Anterior cingulate cortex (tissue), 58 donors: ENCODE results near the gene PIK3AP1.
"Not testable (repeated sequence)": the region's sequence is repeated elsewhere in the genome, so short reads cannot be mapped to it uniquely, and the experiment has no call there.

Source experiments
- DNase-seq, 58 donors: peaks; one replicate each; lab custom pipeline; 2025; lab: John Stamatoyannopoulos, UW

Gene PIK3AP1

GRCh38 chr10:96585736-96586418, 134.4 kb downstream of the PIK3AP1 start:
- peak in 2 of 58 donors; percentile 31 to 52 for DNase-seq

GRCh38 chr10:96584474-96584873, 135.8 kb downstream of the PIK3AP1 start:
- DNase-seq: no peak

- DNase-seq: no peak
These were observed 136.3 kb downstream of the PIK3AP1 start for GRCh38 chr10:96584035-96584434.

DNA sequence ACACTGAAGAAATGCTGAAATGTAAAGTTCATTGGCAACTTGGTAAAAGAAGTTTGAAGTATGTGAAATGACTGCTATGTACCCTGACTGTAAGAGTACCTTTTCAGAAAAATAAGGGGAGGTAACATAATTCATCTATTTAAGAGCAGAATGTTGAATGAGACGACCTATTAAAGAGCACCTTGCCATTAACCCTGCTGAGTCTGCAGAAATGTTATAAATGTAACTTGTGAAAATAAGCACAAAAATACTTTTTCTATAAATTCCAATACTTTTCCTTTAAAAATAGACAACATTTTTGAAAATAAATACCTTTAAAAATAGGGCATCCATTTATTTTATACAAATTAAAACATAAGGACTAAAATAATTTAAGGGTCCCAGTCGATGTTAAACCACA, 141.2 kb downstream of the PIK3AP1 start:
- DNase-seq: no peak

DNA sequence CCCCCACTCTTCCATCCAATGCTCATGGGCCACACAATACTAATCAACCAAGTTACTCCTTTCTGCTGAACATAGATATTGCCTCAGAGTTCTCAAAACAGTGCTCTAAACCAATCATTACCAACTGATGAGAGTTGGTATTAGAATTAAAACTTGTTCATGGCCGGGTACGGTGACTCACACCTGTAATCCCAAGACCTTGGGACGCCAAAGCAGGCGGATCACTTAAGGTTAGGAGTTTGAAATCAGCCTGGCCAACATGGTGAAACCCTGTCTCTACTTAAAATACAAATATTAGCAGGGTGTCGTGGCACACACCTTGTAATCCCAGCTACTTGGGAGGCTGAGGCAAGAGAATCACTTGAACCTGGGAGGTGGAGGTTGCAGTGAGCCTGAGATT, 141.7 kb downstream of the PIK3AP1 start:
- DNase-seq: no peak

DNA sequence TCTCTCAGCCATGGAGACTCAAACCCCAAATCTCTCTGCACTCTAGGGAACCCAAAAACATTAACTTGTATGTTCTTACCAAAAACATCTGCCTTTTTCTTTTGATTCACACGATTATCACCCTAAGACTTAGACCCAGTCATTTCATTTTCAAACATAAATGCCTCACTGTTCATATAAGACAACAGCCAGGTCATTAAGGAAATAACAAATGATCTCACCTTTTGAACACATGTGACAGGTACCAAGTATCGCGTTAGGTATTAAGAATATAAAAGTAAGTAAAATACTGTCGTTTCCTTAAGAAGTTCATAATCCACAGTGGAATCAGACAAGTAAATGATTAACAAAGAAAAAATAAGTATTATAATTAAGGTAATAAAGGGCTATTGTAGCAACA, 142.3 kb downstream of the PIK3AP1 start:
- DNase-seq: no peak

DNA sequence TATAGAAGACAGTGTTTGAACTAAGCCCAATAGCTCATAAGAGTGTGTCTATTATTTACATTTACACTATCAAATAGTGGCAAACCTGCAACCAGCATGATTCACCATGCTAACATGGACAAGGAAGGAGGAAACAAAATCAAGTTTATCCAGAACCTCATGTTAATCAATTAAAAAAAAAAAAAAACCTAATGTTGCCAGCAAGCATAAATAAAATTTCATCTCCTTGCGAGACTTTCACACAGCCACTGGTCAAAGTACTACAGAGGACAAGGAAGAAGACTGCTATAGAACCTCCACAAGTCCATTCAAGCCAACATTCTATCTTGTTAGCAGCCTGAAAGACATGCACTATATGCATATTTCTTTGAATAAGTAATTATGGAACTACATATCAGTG, 143.2 kb downstream of the PIK3AP1 start:
- no peak for DNase-seq

DNA sequence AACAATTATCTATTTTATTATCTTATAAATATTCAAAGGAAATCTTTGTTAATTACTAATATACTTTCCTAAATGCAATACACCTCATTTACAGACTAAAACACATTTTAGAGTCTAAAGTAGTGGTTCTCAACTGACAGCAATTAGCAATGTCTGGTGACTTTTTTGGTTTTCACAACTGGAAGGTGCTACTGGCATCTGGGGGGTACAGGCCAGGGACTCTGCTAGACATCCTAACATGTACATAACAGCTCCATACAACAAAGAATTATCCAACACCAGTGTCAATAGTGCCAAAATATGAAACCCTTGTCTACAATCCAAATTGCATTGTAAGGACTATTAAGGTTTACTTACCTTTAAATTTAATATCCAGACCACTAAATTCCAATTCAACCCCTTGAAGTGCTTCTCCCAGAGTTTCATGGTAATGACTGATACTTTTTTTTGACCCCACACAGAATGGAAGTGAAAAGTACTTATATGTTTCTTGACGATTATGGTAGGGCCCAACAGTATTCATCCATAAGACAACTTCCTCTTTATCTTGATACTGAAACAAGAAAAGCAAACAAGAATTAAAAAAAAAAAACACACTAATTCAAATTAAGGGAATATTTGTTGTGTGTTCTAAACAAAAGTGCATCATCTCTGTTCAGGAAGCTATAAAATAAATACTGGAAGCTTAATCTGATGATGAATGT, 143.9 kb downstream of the PIK3AP1 start:
- DNase-seq: no peak

DNA sequence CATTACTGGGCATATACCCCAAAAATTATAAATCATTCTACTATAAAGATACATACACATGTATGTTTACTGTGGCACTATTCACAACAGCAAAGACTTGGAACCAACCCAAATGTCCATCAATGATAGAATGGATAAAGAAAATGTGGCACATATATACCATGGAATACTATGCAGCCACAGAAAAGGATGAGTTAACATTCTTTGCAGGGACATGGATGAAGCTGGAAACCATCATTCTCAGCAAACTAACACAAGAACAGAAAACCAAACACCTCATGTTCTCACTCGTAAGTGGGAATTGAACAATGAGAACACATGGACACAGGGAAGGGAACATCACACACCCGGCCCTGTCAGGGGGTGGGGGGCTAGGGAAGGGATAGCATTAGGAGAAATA, 145.8 kb downstream of the PIK3AP1 start:
- DNase-seq: not testable (repeated sequence)

- no peak for DNase-seq
These were observed 147.3 kb downstream of the PIK3AP1 start for GRCh38 chr10:96573036-96573435.

- DNase-seq: no peak
These were observed 149.0 kb downstream of the PIK3AP1 start for GRCh38 chr10:96570983-96571964.

DNA sequence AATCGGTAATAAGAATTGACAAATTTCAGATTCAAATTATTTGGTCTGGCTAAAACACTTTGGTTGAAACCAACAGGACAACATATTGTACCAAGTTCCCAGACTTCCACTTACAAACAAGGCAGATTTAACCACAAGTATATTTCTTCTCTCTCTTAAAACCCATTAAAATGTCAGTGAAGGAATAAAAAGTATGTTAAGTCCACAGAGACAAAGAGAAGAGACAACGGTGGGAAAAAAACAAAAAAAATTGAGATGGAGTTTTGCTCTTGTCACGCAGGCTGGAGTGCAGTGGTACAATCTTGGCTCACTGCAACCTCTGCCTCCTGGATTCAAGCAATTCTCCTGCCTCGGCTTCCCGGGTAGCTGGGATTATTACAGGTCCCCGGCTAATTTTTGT, 149.8 kb downstream of the PIK3AP1 start:
- DNase-seq: no peak

DNA sequence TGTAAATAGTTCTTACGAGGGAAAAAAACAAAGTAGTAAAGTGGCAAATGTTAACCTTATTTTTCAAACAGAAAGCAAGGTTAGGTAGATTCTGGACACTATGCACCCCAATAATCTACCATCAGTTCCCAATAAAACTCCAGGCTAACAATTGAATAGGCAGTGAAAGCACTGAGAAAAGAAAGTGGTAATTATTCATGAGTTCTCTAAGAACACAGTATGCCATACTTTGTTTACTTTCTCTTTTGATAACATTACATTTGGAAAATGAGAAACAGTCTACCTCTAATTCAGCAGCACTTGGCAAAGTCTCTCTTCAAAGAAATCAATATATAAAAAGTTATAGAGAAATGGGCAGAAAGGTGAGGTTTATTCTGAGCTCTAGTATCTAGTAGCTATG, 151.9 kb downstream of the PIK3AP1 start:
- DNase-seq: no peak

GRCh38 chr10:96565774-96566173, 154.5 kb downstream of the PIK3AP1 start:
- no peak for DNase-seq

GRCh38 chr10:96560966-96561887, 159.1 kb downstream of the PIK3AP1 start:
- no peak for DNase-seq

DNA sequence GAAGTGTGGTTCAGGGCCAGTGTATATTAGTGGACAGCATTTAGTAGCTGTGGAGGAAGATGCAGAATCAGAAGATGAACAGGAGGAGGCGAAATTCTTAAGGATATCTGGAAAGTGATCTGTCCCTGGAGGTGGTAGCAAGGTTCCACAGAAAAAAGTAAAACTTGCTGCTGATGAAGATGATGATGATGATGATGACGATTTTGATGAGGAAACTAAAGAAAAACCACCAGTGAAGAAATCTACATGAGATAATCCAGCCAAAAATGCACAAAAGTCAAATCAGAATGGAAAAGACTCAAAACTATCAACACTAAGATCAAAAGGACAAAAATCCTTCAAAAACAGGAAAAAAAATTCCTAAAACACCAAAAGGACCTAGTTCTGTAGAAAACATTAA, 159.8 kb downstream of the PIK3AP1 start:
- no peak for DNase-seq

- peak in 4 of 58 donors; percentile 2 to 12 (median 4) for DNase-seq
These were observed 164.3 kb downstream of the PIK3AP1 start for GRCh38 chr10:96556003-96556402.

DNA sequence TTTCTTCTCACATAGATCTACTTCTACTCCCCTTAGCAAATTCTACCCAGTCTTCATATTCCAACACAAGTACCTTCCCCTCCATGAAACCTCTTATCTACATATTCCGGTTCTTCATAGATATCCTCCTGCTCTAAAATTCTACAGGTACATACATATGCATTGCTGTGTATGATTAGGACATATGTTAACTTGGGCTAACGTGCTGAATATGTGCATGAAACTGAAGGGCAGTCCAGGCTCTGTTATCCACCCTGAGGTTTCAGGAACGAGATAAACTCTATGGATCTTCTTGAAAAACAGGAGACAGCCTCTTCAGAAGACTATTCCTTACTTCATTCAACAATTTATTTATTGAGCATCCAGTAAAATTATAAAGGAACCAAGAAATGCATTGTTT, 165.0 kb downstream of the PIK3AP1 start:
- DNase-seq: no peak

DNA sequence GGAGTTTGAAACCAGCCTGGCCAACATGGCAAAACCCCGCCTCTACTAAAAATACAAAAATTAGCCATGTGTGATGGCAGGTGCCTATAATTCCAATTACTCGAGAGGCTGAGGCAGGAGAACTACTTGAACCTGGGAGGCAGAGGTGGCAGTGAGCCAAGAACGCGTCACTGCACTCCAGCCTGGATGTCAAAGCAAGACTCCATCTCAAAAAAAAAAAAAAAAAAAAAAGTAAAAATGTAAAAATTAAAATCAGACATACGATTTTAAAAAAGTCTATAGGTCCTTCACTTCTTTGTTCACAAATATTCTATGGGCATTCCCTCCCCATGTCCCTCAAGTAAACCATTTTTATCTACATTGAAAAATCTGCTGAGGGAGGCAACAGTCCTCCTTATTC, 171.7 kb downstream of the PIK3AP1 start:
- DNase-seq: no peak

- not testable (repeated sequence) for DNase-seq
These were observed 174.8 kb downstream of the PIK3AP1 start for GRCh38 chr10:96545558-96545957.
